GM21515 (cell line): ENCODE measurements around the gene FCER2.
A peak's percentile ranks its signal among the peaks of the same experiment; 100 is the strongest.
"Not testable (repeated sequence)": the region's sequence is repeated elsewhere in the genome, so short reads cannot be mapped to it uniquely, and the experiment has no call there.

Source experiments
- ATAC-seq: cut with Tn5 transposase; IDR thresholded peaks from one replicate; pipeline ENCODE4 v1.9.1; 2021; ENCODE audit not compliant: unreplicated experiment

FCER2 gene, protein sequence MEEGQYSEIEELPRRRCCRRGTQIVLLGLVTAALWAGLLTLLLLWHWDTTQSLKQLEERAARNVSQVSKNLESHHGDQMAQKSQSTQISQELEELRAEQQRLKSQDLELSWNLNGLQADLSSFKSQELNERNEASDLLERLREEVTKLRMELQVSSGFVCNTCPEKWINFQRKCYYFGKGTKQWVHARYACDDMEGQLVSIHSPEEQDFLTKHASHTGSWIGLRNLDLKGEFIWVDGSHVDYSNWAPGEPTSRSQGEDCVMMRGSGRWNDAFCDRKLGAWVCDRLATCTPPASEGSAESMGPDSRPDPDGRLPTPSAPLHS

DNA sequence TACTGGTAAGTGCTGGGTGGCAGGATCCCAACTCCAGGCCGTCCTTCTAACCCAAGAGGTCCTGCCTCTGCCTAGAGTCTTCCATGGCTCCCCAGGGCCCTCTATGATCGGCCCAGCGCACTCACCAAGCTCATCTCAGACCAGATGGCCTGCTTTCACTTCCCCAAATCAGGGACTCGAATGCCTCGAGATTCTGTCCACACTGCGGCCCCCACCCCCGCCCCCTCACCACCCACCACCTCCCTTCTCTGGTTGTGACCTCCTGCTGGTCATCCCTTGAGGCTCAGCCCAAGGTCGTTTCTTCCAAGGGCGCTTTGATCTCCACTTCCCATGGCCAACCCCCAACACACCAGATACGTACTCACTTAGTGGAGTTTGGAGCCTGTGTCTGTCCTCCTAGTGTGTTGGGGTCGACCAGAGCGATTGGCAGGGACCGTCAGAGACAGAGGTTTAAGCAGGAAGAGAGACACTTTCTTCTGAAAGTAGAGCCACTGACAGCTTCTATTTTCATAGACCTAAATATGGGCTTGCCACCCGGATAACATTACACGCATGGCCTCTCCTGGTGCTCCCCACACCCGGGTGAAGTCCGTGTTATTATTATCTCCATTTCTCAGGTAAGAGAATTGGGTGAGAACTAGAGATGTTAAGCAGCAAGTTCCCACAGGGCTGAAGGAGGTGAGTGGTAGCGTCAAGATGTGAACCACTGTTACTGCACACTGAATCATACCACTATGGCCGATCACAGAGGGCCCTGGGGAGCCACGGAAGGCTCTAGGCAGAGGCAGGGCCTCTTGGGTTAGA is at the start of gene FCER2:
Gene FCER2, minus strand, starts transcription at position 478 of the 804 bp plus-strand sequence. CDS start 2,371 bp downstream, outside the sequence.
- peak; percentile 34 for ATAC-seq

DNA sequence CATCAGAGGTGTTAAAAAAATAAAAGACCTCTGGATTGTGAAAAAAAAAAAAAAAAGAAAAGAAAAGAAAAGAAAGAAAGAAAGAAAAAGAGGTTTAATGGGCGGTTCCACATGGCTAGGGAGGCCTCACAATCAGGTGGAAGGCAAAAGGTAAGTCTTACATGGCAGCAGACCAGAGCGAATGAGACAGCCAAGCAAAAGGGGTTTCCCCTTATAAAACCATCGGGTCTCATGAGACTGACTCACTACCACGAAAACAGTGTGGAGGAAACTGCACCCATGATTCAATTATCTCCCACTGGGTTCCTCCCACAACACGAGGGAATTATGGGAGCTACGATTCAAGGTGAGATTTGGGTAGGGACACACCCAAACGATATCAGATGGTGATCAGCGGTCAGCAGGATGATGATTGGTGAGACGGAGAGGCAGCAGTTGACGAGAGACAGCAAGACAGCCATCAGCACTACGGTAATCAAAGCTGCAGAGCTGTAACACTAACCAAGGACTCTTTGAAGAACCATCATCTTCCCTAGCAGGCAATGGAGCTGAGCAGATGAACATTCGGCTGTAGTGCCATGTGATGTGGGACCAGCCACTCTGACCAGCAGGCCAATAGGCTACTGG is 49.3 kb upstream of the FCER2 start:
- no peak for ATAC-seq

DNA sequence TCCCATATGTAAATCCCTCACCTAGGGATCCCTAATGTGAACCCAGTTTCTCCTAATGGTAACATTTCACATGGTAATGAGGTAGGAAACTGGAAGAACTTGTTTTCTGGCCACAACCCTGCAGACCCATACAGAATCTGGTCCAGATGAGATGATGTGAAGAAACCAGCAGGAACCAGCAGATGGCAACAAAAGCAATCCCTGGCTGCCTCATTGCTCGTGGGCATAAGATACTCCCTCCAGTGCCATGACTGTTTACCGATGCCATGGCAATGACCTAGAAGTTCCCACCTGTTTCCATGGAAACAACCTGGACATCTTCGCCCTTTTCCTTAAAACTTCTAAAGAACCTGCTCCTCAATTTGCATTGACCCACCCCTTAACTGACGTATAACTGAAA is 46.8 kb upstream of the FCER2 start:
- ATAC-seq = no peak

DNA sequence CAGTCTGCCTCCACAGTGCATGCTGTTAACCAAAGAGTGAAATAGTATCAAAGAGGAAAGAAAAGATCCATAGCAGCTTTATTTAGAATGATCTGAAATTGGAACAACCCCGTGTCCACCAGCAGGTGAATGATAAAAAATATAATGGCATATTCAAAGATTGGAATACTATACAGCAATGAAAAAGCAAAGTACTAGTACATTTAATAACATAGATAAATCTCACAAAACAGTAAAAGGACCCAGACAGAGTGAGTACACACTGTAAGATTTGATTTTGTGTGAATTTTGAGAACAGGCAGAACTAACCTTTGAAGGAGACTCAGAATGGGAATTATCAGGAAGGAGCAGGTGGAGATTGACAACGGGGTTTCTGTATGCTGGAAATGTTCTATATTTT is 46.2 kb upstream of the FCER2 start:
- no peak for ATAC-seq

DNA sequence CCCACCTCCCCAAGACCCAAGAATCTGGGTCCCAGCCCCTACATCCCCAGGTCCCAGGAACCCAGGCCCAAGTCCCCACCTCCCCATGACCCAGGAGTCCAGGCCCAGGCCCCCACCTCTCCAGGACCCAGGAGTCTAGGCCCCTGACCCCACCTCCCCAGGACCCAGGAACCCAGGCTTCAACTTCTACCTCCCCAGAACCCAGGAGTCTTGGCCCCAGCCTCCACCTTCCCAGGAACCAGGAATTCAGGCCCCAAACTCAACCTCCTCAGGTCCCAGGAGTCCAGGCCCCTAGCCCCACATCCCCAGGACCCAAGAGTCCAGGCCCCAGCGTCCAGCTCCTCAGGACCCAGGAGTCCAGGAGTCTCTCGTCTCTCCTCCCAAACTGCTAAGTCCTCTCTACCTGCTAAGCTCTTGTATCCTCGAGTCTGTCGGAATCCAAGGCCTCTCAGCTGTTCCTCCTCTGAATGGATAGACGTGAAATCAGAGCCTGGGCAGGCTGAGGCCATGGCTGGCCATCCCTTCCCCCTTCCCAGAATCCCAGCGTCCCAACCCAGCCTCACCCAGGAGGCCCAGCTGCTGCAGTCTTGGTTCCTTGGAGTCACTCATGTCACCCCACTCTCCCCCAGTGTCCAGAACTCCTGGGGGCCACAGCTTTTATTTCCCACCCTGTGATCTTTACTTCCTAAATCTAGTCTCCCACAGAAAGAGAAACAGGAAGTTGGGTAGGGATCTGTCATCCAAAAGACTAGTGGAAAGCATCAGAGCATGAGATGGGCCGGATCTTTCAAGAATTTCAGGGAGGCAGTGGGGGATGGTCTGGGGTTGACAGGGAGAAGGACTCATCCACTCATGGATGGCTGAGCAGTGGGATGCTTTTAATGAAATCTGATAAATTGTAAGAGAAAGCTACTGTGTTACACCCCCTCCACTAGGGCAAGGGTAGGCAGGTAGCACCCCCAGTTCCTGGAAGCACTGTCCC is 45.3 kb upstream of the FCER2 start, which contains the start of gene CD209:
Gene CD209, minus strand, starts transcription at position 632 of the 982 bp plus-strand sequence. Its CDS starts 23 bp downstream, at position 609.
- no peak for ATAC-seq

DNA sequence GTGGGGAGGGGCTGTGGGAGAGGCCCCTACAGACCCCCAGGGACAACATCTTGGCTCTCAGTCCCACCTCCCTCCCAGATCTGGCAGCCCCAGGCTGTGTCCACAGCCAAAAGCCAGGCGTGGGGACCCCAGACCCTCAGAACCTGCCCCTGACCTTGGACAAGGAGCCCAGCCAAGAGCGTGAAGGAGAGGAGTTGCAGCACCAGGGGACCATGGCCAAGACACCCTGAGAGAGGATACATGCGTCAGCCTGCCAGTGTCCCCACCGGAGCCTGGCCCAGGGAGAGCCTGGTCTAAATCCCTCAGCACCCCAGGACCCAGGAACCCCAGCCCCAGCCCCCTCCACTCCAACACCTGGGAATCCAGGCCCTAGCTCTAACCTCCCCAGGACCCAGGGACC is 44.4 kb upstream of the FCER2 start:
- not testable (repeated sequence) for ATAC-seq

DNA sequence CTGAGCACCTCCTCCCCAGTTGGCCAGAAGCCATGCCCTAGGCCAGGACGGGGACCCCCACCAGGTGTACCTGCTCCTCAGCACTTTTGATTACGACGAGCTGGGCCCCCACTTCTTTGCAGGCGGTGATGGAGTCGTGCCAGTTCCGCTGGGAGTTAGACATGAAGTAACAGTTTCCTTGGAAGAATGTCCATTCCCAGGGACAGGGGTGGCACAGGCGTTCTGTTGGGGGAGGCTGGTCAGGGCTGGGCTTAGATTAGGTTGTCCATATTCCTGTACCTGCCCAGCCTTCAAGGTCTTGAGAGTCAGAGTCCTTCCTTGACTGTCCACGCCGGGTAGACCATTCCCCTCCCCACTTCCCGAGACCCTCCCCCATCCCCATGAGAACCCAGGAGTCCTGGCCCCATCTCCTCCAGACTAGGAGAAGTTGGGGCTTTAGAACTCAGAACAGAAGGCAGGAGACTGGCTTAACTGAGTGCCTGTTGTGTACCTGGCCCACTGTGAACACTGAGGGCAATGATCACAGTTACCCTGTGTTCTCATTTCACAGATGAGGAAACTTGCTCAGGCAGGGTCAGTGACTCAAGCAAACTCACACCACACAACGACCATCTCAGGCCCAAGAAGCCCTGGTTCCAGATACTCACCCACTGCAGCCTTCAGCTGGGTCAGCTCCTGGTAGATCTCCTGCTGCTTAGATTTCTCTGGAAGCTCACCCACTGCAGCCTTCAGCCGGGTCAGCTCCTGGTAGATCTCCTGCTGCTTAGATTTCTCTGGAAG is 43.1 kb upstream of the FCER2 start:
- ATAC-seq = no peak

DNA sequence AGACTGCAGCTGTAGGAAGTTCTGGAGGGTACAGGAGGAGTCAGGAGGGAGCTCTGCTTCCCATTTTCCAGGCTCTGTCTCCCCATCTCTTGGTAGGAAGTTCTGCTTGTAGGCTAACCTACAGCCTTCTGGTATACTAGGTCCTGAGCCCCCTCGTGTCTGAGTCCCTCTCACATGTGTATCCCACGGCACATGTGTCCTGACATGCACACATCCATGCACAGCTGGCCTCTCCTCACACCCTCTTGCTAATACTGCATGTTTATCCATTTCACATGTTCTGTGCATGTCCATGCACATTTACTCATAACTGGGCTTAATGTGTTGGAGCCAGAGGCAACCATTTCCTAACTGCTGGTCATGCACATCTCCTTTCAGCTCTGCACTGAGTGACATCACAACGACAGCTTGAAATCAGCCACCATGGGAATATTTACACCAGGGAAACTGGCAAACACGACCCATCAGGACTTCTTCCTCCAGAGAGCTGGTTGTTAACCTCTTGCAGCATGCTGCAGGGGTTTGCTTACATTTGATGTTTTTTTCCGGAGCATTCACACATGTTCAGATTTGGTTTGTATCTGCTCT is 42.4 kb upstream of the FCER2 start:
- ATAC-seq = no peak

DNA sequence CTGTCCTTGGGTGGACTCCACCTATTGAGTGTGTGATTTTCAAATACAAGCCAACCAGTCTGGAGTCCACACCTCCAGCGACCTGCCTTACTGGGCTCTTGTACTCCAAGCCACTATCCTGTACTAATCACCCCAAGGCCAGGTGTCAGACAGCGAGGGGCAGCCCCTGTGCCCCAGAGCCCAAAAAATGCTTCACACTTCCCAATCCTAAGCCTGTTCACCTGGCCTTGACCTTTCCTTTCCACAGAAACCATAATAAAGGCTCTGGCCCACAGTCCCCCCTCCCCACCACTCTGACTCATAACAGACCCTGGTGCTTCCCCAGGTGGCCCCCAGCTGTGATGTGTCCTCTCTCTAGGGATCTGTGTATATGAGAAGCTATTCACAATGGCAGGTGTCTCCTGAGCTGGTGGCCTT is 41.5 kb upstream of the FCER2 start:
- peak; percentile 47 for ATAC-seq

DNA sequence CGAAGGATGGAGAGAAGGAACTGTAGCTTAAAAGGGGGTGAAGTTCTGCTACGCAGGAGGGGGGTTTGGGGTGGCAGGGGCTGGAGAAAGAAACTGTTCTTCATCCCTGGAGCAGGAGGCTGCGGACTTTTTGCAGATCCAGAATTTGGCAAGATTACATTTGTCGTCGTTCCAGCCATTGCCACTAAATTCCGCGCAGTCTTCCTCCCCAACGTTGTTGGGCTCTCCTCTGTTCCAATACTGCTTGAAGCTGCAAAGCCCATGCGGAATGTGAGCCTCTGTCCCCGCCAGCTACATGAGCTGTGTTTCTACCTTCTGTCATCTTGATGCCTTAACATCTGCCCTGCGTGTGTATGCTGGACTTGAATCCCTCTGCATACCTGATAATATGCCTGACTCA is 41.1 kb upstream of the FCER2 start:
- no peak for ATAC-seq

DNA sequence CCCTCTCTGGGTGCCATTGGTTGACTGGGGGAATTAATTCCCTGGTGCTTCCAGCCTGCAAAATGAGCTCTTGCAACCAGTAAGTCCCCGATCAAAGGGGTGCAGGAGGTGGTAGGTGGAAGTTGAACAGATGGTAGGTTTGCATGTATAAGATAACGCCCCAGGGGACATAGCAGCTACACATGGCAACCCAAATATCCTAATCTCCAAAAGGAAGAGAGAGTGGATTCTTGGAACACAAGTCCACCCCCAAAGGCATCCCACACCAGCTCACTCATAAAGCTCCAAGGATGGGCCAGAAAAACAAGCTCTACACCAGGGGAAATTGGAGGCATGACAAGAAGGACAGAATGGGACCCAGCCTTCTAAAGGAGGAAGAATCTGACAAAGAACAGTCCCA is 40.6 kb upstream of the FCER2 start:
- no peak for ATAC-seq

DNA sequence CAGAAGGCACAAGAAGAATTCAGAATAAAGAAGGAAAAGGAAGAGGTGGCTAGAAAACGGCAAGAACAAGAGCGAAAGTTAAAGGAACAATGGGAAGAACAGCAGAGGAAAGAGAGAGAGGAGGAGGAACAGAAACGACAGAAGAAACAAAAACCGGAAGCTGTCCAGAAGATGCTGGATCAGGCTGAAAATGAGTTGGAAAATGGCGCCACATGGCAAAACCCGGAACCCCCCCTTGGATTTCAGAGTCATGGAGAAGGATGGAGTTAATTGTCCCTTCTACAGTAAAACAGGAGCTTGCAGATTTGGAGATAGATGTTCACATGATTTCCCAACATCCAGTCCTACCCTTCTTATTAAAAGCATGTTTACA is 38.7 kb upstream of the FCER2 start:
- no peak for ATAC-seq

DNA sequence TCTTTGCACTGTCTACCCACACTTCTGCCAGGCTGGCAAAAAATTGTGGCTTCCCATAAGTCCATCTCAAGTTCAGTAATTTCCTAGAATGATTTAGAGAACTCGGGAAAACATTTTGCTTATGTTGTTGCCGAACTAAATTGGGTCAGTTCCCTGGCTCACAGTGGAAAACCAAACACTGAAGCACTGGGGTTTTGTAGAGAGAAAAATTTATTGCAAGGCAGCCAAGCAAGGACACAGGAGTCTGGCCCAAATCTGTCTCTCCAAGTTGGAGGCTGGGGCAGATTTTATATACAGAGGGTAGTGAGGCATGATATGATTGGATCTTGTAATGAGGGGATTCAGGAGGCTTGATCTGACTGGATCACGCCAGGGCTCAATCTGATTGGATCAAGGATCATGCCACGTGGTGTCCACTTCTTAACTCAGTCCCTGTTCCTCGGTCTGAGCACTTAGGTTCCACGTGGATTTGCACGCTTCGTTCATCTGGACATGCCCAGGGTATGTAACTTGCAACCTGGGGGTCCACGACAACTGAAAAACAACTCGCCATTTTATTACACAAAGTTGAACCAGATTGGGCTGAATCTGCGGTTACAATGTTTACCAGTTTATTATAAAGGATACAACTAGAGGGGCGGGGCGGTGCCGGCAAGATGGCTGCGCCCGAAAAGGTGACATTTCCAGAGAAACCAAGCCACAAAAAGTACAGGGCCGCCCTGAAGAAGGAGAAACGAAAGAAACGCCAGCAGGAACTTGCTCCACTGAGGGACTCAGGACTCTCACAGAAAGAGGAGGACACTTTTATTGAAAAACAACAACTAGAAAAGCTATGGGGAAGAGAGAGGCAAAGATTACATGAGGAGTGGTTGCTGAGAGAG is 38.1 kb upstream of the FCER2 start:
- ATAC-seq = no peak

DNA sequence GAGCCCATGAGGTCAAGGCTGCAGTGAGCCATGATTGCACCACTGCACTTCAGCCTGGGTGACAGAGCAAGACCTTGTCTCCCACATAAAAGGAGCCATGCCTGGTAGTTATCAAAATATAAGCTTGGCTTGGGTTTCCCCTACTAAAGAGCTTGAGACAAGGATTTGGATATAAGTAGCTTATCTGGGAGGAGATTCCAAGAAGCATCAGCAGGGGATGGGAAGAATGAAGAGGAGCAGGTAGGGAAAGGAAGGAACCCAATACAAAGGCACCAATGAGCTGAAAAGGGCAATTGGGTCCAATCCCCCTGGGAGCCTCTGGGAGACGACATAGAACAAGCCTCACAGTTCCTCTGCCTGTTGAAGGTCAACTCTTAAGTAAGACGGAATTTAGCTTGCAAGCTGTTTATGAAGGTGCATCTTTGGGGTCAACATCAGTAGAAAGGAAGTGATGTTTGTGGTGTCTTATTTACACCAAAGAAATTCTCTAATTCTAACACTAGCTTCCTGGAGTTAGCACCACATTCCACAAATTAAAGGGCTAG is 37.4 kb upstream of the FCER2 start:
- no peak for ATAC-seq

DNA sequence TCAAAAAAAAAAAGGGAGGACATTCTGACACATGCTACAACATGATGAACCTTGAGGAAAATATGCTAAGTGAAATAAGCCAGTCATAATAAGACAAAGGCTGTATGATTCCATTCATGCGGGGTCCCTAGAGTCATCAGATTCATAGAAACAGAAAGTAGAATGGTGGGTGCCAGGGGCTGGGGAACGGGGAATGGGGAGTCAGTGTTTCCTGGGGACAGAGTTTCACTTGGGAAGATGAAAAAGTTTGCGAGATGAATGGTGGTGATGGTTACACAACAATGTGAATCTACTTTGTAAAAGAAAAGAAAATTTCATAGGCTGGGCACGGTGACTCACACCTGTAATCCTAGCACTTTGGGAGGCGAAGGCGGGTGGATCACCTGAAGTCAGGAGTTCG is 36.1 kb upstream of the FCER2 start:
- ATAC-seq = no peak

DNA sequence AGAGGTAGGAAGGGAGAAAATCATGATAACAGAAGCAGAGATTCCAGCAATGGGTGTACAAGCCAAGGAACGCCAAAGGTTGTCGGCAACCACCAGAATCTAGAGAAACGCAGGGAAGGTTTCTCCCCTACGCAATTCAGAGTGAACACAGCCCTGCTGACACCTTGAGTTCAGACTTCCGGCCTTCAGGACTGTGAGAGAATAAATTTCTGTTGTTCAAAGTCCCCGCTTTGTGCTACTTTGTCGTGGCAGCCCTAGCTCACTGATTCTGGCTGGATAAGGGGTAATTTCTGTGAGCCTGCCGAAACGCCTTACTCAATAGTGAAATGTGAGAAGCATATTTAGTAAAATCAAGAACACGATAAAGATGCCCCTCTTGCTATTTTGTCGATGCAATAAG is 35.3 kb upstream of the FCER2 start:
- ATAC-seq = no peak

DNA sequence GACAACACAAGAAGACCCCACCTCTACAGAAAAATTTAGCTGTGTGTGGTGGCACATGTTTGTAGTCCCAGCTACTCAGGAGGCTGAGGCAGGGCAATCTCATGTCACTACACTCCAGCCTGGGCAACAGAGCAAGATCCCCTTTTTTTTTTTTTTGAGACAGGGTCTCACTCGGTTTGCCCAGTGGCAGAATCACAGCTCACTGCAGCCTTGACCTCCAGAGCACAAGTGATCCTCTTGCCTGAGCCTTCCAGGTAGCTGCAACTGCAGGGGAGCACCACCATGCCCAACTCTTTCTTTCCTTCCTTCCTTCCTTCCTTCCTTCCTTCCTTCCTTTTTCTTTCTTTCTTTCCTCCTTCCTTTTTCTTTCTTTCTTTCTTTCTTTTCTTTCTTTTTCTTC is 34.2 kb upstream of the FCER2 start:
- no peak for ATAC-seq
